GM06990 (cell line): ENCODE results near the gene ETV5.
"Not testable (repeated sequence)": the region's sequence is repeated elsewhere in the genome, so short reads cannot be mapped to it uniquely, and the experiment has no call there.

Source experiments
- DNase-seq: peaks from one replicate; pipeline ENCODE4 v3.0.0-alpha.2; 2011; ENCODE audit not compliant: insufficient read length; ENCODE audit errors: extremely low read depth
- H3K27me3 ChIP-seq: replicated peaks from 2 replicates; pipeline ENCODE4 v1.6.0; 2011; ENCODE audit warnings: low read length; ENCODE audit not compliant: control insufficient read depth, insufficient read depth
- H3K36me3 ChIP-seq: 2 replicates; pipeline ENCODE4 v1.5.1; 2011; ENCODE audit warnings: low read length; ENCODE audit not compliant: control insufficient read depth, insufficient read depth
- H3K4me3 ChIP-seq: replicated peaks from 2 replicates; pipeline ENCODE4 v1.5.1; 2011; ENCODE audit warnings: low read depth, mild to moderate bottlenecking, control low read depth, low read length
- TF ChIP-seq, protein P1 (sequence below): IDR thresholded peaks from 2 replicates; pipeline ENCODE4 v1.5.1; 2011; ENCODE audit warnings: low read length, control low read depth, mild to moderate bottlenecking, inconsistent platforms; ENCODE audit not compliant: insufficient read depth, poor library complexity, severe bottlenecking

The ETV5 gene

DNA sequence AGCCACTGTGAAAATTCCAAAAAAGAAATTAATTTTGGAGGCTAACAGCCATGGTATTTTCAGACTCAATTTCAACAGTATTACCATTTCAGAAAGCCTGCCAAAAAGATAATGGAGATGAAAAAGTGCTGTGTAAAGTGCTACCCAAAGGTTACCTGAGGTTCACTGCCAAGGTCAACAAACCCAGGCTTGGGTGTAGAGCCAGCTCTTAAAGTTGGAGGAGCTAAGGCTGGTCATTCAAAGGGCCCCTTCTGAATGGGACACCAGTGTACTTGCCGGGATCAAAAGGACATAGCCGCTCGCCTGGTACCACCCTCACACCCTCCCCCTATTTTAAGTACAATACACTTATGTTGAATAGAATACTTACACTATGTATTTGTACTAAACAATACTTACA lies 64.5 kb downstream of the ETV5 start:
- Histone ChIP-seq H3K36me3 (peaks cover 3% of the 10 kb centered on the region; the same call in 1 of the 2 replicates), H3K4me3 (no peak overlapping the region), H3K27me3 (no peaks in the 10 kb centered on the region)
- no peak for DNase-seq
- TF ChIP-seq, protein P1, sequence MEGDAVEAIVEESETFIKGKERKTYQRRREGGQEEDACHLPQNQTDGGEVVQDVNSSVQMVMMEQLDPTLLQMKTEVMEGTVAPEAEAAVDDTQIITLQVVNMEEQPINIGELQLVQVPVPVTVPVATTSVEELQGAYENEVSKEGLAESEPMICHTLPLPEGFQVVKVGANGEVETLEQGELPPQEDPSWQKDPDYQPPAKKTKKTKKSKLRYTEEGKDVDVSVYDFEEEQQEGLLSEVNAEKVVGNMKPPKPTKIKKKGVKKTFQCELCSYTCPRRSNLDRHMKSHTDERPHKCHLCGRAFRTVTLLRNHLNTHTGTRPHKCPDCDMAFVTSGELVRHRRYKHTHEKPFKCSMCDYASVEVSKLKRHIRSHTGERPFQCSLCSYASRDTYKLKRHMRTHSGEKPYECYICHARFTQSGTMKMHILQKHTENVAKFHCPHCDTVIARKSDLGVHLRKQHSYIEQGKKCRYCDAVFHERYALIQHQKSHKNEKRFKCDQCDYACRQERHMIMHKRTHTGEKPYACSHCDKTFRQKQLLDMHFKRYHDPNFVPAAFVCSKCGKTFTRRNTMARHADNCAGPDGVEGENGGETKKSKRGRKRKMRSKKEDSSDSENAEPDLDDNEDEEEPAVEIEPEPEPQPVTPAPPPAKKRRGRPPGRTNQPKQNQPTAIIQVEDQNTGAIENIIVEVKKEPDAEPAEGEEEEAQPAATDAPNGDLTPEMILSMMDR: no peak

DNA sequence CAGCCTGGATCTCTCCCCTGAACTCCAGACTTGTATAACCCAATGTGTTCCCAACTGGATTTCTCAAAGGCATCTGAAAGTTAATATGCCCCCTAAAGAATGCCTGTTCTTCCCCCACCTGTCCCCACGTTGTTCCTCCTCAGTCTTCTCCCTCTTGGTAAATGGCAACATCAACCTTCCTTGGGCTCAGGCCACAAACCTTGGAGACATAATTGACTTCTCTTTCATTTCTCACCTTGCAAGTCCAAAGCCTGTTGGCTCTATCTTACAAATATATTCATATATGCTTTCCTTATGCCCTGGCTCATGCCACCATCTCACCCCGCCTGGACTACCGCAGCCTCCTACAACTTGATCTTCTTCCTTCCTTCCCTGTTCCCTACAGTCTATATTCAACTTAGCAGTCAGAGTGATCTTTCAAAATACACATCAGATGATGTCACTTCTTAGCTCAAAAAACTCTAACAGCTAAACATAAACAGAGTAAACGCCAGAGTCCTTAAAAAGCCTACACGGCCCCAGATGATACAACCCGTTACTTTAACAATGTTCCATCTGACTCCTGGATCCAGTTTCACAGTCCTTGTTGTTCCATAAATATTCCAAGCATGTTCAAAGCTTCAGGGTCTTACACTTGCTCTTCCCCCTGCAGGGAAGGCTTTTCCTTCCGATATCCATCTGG lies 66.2 kb downstream of the ETV5 start:
- H3K4me3 ChIP-seq: no peak overlapping the region
- DNase-seq: no peak
- TF ChIP-seq, protein P1: no peak
- H3K27me3 ChIP-seq: no peaks in the 10 kb centered on the region
- no peaks in the 10 kb centered on the region for H3K36me3 ChIP-seq

DNA sequence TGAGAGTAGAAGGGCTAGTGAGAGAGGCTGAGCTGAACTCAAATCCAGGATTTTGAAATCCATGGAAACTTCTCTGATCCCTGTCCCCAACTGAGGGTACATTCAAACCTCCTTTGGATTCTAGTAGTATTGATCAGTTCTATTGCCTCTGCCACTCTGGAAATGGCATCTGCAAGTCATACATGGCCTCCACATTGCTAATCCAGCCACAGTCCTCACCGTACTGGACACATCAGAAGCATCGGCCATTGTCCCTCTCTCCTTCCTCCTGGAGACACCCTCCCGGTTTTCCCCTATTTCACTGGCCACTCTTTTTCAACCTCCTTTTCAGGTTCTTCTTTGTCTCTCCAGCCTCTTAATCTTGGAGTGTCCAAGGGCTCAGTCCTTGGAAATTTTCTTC lies 66.9 kb downstream of the ETV5 start:
- no peaks in the 10 kb centered on the region for H3K27me3 ChIP-seq
- TF ChIP-seq, protein P1: no peak
- DNase-seq: no peak

DNA sequence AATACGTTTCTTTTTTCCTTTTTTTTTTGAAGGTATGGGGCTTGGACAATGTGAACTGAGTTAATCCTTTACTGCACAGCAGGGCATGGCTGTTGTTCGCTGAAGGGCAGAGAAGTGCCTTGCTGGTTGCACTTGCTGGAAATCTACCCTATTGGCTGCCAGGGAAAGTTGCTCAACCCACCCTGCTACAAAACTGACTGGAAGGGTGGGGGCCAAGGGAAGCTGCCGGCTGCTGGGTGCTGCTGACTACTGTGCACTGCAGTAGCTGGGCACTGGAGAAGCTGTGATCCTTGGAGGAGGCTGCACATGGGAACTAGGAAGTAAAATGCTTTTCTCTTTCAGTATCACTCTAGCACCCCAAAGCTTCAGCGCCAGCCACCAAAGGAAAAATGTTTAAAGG lies 70.5 kb downstream of the ETV5 start:
- no peak for DNase-seq
- Histone ChIP-seq H3K36me3 (no peaks in the 10 kb centered on the region), H3K4me3 (no peak overlapping the region), H3K27me3 (no peaks in the 10 kb centered on the region)
- TF ChIP-seq, protein P1: no peak

More for the DNA sequence above, 66.9 kb downstream of the ETV5 start:
- no peaks in the 10 kb centered on the region for H3K36me3 ChIP-seq
- no peak overlapping the region for H3K4me3 ChIP-seq

DNA sequence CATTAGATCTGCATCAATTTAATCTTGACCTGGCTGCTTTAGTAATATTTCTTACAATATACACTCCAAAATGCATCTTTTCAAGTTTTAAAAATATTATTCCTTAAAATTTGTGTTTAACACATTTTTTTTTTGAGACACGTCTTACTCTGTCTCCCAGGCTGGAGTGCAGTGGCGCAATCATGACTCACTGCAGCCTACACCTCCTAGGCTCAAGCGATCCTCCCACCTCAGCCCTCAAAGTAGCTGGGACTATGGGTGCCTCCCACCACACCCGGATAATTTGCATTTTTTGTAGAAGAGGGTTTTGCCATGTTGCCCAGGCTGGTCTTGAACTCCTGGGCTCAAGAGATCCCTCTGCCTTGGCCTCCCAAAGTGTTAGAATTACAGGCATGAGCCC lies 73.6 kb downstream of the ETV5 start:
- Histone ChIP-seq H3K36me3 (no peaks in the 10 kb centered on the region), H3K4me3 (no peak overlapping the region), H3K27me3 (no peaks in the 10 kb centered on the region)
- TF ChIP-seq, protein P1: no peak
- no peak for DNase-seq

DNA sequence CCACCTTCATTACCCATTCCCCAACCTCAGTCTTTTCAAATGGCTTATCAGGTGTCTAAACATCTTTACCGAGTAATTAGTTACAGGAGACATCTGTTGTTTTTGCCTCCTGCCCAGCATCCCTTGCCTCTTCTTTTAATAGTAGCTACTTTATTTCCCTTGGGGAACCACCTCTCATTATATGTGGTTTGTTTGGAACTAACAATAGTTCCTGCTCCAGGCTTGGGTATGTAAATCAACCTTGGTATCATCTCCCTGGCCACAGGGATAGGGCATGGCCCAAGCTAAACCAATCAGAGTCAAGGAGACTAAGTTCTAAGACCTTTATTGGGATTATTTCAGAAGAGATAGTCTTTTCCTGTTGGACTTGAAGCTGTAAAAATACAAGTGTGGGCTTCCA lies 76.6 kb downstream of the ETV5 start:
- no peak overlapping the region for H3K4me3 ChIP-seq
- no peaks in the 10 kb centered on the region for H3K27me3 ChIP-seq
- no peak for DNase-seq
- no peaks in the 10 kb centered on the region for H3K36me3 ChIP-seq
- TF ChIP-seq, protein P1: no peak

DNA sequence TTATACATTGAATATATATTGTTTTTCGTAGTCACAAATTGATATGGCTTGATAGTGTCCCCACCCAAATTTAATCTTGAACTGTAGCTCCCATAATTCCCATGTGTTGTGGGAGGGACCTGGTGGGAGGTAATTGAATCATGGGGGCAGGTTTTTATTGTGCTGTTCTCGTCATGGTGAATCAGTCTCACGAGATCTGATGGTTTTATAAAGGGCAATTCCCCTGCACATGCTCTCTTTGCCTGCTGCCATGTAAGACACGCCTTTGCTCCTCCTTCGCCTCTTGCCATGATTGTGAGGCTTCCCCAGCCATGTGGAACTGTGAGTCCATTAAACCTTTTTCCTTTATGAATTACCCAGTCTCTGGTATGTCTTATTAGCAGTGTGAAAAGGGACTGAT lies 82.9 kb downstream of the ETV5 start:
- H3K4me3 ChIP-seq, DNase-seq, H3K27me3 ChIP-seq, H3K36me3 ChIP-seq: not testable (repeated sequence)
